SK-N-SH treated with all-trans-retinoic acid at 6 μM for 48 hours (cell line): ENCODE results near the gene GJB3.

Experiments
- ATAC-seq: fragments of 200-7000 bp; cut with Tn5 transposase; 3 replicates; pipeline ENCODE4 v1.9.1; 2020; ENCODE audit warnings: mild to moderate bottlenecking, moderate library complexity
- ARNTL ChIP-seq: fragments of 450-650 bp; formaldehyde crosslinking; IDR thresholded peaks from 2 replicates; pipeline ENCODE4 v1.5.0; 2020; ENCODE audit warnings: low read depth, mild to moderate bottlenecking, moderate library complexity, borderline replicate concordance
- BACH2 ChIP-seq: fragments of 250-450 bp; sonication (Bioruptor Pico); IDR thresholded peaks from 2 replicates; pipeline ENCODE4 v1.9.0; 2021; ENCODE audit warnings: mild to moderate bottlenecking, borderline replicate concordance
- CREB5 ChIP-seq: fragments of 250-450 bp; sonication (Bioruptor Pico); IDR thresholded peaks from 2 replicates; pipeline ENCODE4 v1.5.1; 2020; ENCODE audit warnings: low read depth, mild to moderate bottlenecking, moderate library complexity
- CSRNP3 ChIP-seq: fragments of 250-450 bp; sonication (Bioruptor Pico); IDR thresholded peaks from 2 replicates; pipeline ENCODE4 v1.5.1; 2021; ENCODE audit warnings: mild to moderate bottlenecking, moderate library complexity
- ESRRG ChIP-seq: fragments of 250-450 bp; sonication (Bioruptor Pico); IDR thresholded peaks from 2 replicates; pipeline ENCODE4 v1.6.1; 2021; ENCODE audit warnings: mild to moderate bottlenecking
- GLIS3 ChIP-seq: fragments of 250-450 bp; sonication (Bioruptor Pico); IDR thresholded peaks from 2 replicates; pipeline ENCODE4 v1.5.0; 2020; ENCODE audit warnings: mild to moderate bottlenecking, moderate library complexity
- OSR1 ChIP-seq: fragments of 250-450 bp; sonication (Bioruptor Pico); IDR thresholded peaks from 2 replicates; pipeline ENCODE4 v1.8.0; 2022; ENCODE audit warnings: moderate library complexity, mild to moderate bottlenecking, inconsistent platforms
- PATZ1 ChIP-seq: fragments of 250-450 bp; sonication (Bioruptor Pico); IDR thresholded peaks from 2 replicates; pipeline ENCODE4 v1.8.0; 2020; ENCODE audit warnings: mild to moderate bottlenecking, moderate library complexity, borderline replicate concordance
- POU6F1 ChIP-seq: fragments of 250-450 bp; sonication (Bioruptor Pico); IDR thresholded peaks from 2 replicates; pipeline ENCODE4 v1.8.0; 2021; ENCODE audit warnings: low read depth, mild to moderate bottlenecking, moderate library complexity, borderline replicate concordance
- PPARA ChIP-seq: fragments of 250-450 bp; sonication (Bioruptor Pico); IDR thresholded peaks from 2 replicates; pipeline ENCODE4 v1.5.0; 2020; ENCODE audit warnings: mild to moderate bottlenecking, borderline replicate concordance
- RARB ChIP-seq: fragments of 250-450 bp; sonication (Bioruptor Pico); IDR thresholded peaks from 2 replicates; pipeline ENCODE4 v1.8.0; 2021; ENCODE audit warnings: mild to moderate bottlenecking, moderate library complexity
- SNAI2 ChIP-seq: fragments of 250-450 bp; sonication (Bioruptor Pico); IDR thresholded peaks from 2 replicates; pipeline ENCODE4 v1.5.0; 2020; ENCODE audit warnings: mild to moderate bottlenecking, moderate library complexity
- TCF4 ChIP-seq: fragments of 250-450 bp; sonication (Bioruptor Pico); IDR thresholded peaks from 2 replicates; pipeline ENCODE4 v1.8.0; 2021; ENCODE audit warnings: mild to moderate bottlenecking, moderate library complexity, borderline replicate concordance
- TSHZ2 ChIP-seq: fragments of 250-450 bp; sonication (Bioruptor Pico); IDR thresholded peaks from 2 replicates; pipeline ENCODE4 v1.5.0; 2020; ENCODE audit warnings: mild to moderate bottlenecking, moderate library complexity
- ZC3H10 ChIP-seq: fragments of 250-450 bp; sonication (Bioruptor Pico); IDR thresholded peaks from 2 replicates; pipeline ENCODE4 v1.5.1; 2021; ENCODE audit warnings: mild to moderate bottlenecking, moderate library complexity
- ZFP3 ChIP-seq: fragments of 250-450 bp; sonication (Bioruptor Pico); IDR thresholded peaks from 2 replicates; pipeline ENCODE4 v1.5.0; 2020; ENCODE audit warnings: mild to moderate bottlenecking, moderate library complexity
- ZFP30 ChIP-seq: fragments of 450-650 bp; formaldehyde crosslinking; IDR thresholded peaks from 2 replicates; pipeline ENCODE4 v1.5.0; 2022; ENCODE audit warnings: mild to moderate bottlenecking, moderate library complexity
- ZNF565 ChIP-seq: fragments of 450-650 bp; formaldehyde crosslinking; conservative IDR thresholded peaks from 2 replicates; pipeline ENCODE4 v1.5.0; 2020; ENCODE audit warnings: low read depth, mild to moderate bottlenecking, moderate library complexity
- ZNF70 ChIP-seq: fragments of 450-650 bp; formaldehyde crosslinking; IDR thresholded peaks from 2 replicates; pipeline ENCODE4 v1.5.0; 2020; ENCODE audit warnings: mild to moderate bottlenecking, moderate library complexity

Gene GJB3

GRCh38 chr1:34780528-34780927, 486 bp upstream of the GJB3 start:
- TF ChIP-seq RARB (CRISPR knock-in tag) (no peak), PPARA (CRISPR knock-in tag) (no peak), ZNF565 (CRISPR knock-in tag) (no peak), TCF4 (CRISPR knock-in tag) (no peak), OSR1 (CRISPR knock-in tag) (no peak), ARNTL (CRISPR knock-in tag) (no peak), PATZ1 (CRISPR knock-in tag) (no peak), ESRRG (no peak), TSHZ2 (CRISPR knock-in tag) (no peak), GLIS3 (CRISPR knock-in tag) (no peak), ZNF70 (CRISPR knock-in tag) (no peak), CSRNP3 (no peak), ZFP3 (CRISPR knock-in tag) (no peak), ZFP30 (CRISPR knock-in tag) (no peak)

GRCh38 chr1:34781844-34782391, 904 bp downstream of the GJB3 start:
- no peak for ATAC-seq
- no peak for TF ChIP-seq ZNF565 (CRISPR knock-in tag)
- no peak for TF ChIP-seq ZC3H10
- no peak for TF ChIP-seq PPARA (CRISPR knock-in tag)
- no peak for TF ChIP-seq RARB (CRISPR knock-in tag)

More at GRCh38 chr1:34780528-34780927, 486 bp upstream of the GJB3 start:
- ATAC-seq: no peak

- no peak for TF ChIP-seq GLIS3 (CRISPR knock-in tag)
- no peak for TF ChIP-seq ZFP30 (CRISPR knock-in tag)
- no peak for TF ChIP-seq PPARA (CRISPR knock-in tag)
- no peak for TF ChIP-seq PATZ1 (CRISPR knock-in tag)
- TF ChIP-seq TCF4 (CRISPR knock-in tag): no peak
- no peak for ATAC-seq
These were observed 3.8 kb downstream of the GJB3 start for GRCh38 chr1:34784751-34785221.

GRCh38 chr1:34785231-34785874, 4.3 kb downstream of the GJB3 start:
- ATAC-seq: no peak
- TF ChIP-seq OSR1 (CRISPR knock-in tag) (no peak), BACH2 (CRISPR knock-in tag) (no peak), CSRNP3 (no peak), ESRRG (no peak), TCF4 (CRISPR knock-in tag) (no peak), ZFP3 (CRISPR knock-in tag) (no peak), ZFP30 (CRISPR knock-in tag) (no peak), ZNF70 (CRISPR knock-in tag) (no peak), GLIS3 (CRISPR knock-in tag) (no peak), POU6F1 (CRISPR knock-in tag) (no peak), CREB5 (CRISPR knock-in tag) (no peak), PPARA (CRISPR knock-in tag) (no peak), ARNTL (CRISPR knock-in tag) (no peak), SNAI2 (CRISPR knock-in tag) (no peak)
